H1 (cell line): Measurements from ENCODE around the gene CHCHD6. TPM values are rescaled to one million over a fixed set of nuclear protein-coding genes. Genes with fewer than 3 reads are reported as not detected.

Experiments
- HDAC2 ChIP-seq, 2 experiments: fragments of 300-600 bp in 1 of 2; sonication (generic) in 1 of 2; IDR thresholded peaks; 2 replicates each; pipeline ENCODE4 v1.6.1; 2011 to 2012; ENCODE audit warnings: low read depth in 2 of 2, low read length in 2 of 2, mild to moderate bottlenecking in 2 of 2, moderate library complexity in 2 of 2, borderline replicate concordance in 1 of 2, inconsistent platforms in 1 of 2
- polyA plus RNA-seq, 7 experiments: library from polyadenylated mRNA; depleted of rRNA in 3 of 7; stranded (reverse) in 5 of 7; unstranded in 2 of 7; fragments of >200 nt in 5 of 7; fragments of 200-250 nt in 2 of 7; gene quantifications; 1 replicate in 5 of 7; 2 replicates in 1 of 7; 4 replicates in 1 of 7; pipeline versions ENCODE4 v1.2.1 to v1.2.3, GENCODE V29; 2011 to 2013; ENCODE audit warnings: missing spikeins in 2 of 7, mixed read lengths in 2 of 7
- total RNA-seq: library from RNA; stranded (reverse); fragmentation: NEBNext Ultra II Directional; extraction: Animal tissue kit (Norgen Biotek cat#: 25700); gene quantifications from 2 replicates; pipeline ENCODE4 v1.2.1, GENCODE V29; 2021

CHCHD6 gene
- total and polyA plus RNA-seq, 2 of the 8 experiments (the other 6 are each of a cell fraction or from before 2014, with no cell fraction given) = 32.4 to 37.6 TPM

GRCh38 chr3:127002195-127003174 lies 298.4 kb downstream of the CHCHD6 start (continued):
- TF ChIP-seq HDAC2 (IDR thresholded peaks at IDR 0.05; ENCODE audit: borderline replicate concordance in 1 of 2, low read depth in 2 of 2, low read length in 2 of 2) = no peak
